Activated T-cell treated with anti-CD3 and anti-CD28 coated beads for 48 hours (primary cell): ENCODE measurements around the gene NTSR1.

Source experiments
- DNase-seq: peaks from one replicate; pipeline ENCODE4 v3.0.0-alpha.2; 2020; ENCODE audit warnings: low read depth

Gene NTSR1

DNA sequence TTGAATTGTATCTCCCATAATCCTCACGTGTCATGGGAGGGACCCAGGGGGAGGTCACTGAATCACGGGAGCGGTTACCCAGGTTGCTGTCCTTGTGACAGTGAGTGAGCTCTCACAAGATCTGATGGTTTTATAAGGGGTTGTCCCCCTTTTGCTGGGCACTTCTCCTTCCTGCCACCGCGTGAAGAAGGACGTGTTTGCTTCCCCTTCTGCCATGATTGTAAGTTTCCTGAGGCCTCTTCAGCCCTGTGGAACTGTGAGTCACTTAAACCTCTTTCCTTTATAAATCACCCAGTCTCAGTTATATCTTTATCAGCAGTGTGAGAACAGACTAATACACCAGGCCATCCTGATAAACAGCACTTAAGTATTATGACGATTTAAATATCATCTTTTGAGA is 78.7 kb downstream of the NTSR1 start:
- no peak for DNase-seq

DNA sequence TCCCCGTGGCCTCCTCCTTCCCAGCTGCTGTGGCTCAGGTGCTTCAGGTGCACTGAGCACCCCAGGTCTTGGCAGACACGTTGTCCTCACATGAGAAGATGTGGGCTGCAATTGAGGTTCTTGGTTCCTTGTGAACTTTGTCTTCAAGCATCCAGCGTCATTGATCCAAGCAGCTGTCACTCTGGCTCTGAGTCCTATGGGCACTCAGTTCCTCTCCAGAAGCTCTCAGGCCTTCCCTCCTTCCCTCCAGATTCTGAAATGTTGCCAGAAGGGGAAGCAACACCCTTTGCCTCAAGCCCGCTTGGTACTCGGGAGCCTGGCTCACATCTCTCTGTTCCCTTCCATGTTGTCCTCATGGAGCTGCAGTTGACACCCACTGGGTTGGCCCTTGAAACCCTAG is 79.2 kb downstream of the NTSR1 start:
- DNase-seq: no peak

DNA sequence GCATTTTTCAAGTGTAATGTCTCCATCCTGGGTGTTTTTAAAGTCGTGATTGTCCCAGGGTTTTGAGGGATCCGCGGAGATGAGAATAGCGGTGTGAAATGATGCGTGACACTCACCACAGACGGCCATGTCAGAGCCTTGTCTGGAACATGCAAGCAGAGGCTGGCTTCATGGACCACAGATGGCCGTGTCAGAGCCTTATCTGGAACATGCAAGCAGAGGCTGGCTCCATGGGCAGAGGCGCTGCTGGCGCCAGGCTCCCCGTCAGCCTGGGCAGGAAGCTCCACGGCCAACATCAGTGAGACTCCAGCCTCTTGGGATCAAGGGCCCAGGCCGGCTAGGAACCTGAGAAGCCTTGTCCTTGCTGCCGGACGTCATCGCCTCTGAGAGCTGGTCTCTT is 80.0 kb downstream of the NTSR1 start:
- DNase-seq: no peak

DNA sequence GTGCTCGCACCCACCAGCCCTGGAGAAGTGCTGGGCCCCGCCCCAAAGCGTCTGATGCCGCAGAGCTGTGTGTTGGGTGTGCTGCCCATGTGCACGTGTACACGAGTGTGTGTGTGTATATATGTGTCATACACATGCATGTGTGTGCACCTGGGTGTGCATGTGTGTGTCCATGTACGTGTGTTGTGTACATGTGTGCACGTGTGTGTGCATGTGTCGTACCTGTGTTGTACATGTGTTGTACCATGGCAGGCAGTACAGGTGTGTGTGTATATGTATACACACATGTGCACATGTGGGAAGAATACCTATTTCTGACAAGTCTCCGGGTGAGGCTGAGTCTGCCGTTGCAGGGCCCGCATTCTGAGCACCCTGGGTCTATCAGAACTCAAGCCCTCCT is 81.4 kb downstream of the NTSR1 start:
- no peak for DNase-seq

DNA sequence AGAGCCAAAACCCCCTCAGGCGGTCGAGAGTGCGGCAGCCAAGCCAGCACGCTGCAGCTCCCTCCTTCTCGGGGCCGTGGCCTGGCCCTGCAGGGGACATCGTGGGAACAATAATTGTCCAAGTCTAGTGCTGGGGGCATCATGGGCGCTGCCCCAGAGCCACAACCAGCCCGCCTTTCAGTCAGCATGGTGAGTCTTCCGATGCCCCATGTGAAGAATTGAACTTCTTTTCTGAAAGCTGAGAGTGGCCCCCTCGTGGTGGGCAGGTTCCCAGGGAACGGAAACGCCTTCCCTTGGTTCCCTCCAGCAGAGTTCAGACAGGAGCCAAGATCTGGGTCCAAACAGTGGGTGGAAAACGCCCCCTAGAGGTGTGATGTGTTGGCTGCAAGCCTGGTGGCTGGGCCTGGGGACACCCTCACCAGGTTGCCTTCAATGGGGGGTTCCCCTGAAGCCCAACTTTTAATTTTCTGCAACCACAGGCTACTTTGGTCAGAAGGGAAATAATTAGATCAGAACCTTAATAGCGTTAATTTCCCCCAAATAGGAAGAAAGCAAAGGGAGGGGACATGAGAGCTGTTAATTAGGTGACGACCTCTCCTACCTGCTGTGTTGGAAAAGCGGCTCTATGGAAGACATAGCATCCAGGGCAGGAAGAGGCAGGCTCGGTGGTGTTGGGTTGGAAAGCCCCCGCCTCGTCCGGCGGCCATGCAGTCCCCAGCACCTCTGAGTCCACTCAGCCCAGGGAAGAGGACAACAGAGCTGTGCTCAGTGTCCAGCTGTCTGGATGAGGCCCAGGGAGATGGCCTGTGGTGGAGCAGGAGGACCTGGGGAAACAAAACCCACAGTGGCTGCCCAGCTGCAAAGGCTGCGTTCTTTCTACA is 82.9 kb downstream of the NTSR1 start:
- peak; percentile 72 for DNase-seq

DNA sequence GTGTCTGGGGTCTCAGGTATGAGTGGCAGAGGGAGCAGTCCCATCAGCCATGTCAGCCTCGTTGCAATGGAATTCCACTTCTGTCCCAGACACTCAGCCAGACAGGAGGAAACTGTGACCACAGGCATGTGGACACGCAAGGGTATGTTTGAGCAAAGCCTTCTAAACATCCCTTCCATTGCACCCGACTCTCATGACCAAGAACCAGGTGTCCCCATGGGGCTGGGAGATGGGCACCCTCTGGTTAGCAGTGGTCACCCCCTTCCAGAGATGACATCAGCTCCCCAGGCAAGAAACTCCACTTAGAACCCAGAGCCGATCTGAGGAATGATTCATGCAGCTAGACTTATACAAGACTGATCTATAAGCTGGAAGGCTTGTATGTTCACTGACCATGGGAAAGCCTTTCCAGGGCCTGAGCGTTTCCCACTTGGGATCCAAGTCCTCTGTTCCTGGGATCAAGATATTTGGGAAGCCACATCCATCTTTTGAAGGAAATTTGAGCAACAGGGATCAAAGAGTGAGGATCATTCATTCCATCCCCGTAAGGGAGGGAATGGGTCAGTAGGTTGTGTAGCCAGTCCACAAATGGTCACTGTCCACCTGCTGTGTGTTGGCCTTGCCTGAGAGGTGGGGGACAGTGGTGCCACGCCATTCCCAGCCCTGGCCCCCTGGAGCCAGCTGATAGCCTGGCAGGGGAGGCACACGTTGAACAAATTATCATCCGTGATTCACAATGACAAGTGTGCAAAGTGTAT is 83.7 kb downstream of the NTSR1 start:
- no peak for DNase-seq

DNA sequence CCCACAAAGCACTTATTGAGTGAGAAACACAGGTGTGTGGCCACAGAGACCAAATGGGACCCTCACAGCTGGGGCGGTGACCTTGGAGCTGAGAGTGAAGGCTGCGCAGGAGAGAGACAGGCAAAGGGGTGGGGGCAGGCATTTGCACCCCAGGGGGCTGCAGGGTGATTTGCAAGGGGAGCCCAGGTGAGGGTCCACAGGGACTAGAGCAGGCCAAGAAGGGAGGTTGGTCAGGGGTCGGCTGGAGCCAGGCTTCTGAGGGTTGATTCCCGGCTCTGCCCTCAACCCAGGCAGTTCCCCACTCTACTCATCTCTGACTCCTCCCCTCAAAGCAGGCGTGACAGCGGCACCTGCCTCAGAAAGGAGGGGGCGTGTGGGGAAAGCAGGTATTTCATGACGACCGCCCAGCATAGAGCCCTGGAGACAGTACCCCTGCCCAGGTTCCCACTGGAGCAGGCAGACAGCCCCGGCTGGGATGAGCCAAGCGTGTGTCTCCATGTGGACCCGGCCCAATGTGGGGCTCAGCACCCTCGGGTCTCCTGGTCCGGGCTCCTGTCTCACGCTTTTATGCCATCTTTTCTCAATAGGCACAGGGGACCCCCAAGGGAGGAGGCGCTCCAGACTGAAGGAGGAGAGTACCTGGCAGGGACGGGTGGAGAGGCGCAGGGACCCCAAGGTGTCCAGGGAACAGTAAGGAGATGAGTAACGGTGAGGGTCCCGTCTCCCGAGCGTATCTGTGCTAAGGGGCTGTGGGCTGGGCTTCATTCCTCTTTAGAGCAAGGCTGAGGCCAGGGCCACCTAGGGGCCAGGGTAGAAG is 84.5 kb downstream of the NTSR1 start:
- no peak for DNase-seq

DNA sequence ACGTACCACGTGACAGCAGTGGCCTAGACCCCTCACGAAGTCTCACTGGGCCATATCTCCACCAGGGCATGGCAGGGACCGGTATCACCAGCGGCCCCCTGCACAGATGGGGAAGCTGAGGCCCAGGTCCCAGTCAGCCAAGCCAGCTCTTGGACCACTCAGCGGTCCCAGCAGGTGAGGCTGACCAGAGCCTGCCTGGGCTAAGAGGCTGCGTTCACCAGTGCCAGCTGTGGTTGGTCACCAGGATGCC is 85.0 kb downstream of the NTSR1 start:
- DNase-seq: no peak

DNA sequence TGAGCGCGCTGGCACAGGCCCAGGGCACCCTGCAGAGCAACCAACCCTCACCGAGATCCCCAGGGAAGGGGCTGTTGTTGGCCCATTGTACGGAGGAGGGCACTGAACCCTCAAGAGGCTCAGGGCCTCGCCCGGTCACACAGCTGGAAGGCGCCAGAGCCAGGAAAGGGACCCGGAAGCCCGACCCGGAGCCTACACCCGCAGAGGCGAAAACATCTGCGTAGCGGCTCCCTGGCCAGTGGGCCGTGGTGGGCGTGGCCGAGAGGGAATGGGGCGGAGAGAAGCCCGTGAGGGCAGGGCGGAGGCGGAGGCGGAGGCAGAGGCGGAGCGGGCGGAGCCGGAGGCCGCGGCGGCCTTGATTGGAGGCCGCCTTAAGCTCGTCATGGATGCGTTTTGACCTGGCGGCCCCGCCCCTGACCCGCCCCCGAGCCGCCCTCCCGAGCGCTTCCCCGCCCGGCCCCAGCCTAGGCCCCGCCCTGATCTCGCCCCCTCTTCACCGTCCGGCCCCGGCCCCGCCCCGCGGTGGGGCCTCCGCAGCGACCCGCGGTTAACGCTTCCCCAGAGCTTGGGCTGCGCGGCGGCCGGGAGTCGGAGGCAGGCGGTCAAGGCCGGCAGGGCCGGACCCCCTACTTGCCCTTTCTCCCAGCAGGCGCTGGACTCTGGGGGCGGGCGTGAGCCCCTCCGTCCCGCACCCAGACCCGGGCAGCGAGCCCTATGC is 85.5 kb downstream of the NTSR1 start:
- peak; percentile 93 for DNase-seq

DNA sequence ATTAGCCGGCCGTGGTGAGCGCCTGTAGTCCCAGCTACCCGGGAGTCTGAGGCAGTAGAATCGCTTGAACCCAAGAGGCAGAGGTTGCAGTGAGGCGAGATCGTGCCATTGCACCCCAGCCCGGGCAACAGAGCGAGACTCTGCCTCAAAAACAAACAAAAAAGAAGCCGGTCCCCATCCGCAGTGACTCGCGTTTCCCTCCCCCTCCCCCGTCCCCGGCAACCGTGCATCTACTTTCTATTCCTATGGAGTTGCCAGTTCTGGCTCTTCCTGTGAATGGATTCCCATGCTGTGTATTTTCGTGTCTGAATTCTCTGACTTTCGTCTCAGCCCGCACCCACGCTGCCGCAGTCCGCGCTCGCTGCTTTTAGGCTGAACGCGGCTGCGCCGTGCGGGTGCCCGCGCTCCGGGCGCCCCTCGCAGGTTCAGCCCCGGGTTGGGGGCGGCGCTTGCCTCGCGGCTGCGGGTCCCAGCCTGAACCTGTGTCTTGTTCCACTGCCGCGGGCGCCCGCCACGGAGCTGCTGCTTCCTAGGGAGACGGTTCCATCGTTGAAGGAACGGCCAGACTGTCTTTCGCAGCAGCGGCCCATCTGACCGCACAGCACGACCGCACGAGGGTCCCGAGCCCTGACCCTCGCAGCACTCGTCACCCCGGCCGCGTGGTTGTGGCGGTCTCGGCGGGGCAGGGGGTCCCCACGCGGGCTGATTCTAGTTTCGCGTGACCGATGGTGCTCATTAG is 86.6 kb downstream of the NTSR1 start:
- DNase-seq: peak; percentile 78

DNA sequence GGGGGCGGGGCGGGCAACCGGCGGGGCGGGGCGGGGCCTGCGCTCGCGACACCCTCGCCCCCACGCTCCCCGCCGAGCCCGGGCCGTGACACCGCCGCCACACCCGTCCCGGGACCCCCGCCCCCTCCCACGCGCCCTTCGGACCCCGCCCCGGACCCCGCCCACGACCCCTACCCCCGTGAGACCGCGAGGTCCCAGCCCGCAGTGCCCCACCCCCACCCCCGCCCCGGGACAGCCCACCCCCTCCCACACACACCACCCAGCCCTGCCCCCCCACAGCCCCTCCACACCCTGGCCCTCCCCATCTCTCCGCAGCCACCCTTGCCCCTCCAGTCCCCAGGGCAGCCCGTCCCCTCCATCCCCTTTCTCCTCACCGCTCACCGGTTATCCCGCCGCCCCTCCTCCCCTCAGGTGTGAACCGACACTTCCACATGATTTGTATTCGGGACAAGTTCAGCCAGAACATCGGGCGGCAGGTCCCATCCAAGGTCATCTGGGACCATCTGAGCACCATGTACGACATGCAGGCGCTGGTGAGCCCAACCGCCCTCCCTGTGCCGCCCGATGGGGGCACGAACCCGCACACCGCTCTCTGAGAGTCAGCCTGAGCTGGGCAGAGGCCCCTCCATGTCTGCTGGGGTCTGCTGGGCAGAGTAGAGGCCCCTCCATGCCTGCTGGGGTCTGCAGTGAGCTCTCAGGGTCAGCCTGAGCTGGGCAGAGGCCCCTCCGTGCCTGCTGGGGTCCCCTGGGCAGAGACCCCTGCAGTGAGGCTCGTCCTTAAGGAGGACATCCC is 88.3 kb downstream of the NTSR1 start:
- no peak for DNase-seq

DNA sequence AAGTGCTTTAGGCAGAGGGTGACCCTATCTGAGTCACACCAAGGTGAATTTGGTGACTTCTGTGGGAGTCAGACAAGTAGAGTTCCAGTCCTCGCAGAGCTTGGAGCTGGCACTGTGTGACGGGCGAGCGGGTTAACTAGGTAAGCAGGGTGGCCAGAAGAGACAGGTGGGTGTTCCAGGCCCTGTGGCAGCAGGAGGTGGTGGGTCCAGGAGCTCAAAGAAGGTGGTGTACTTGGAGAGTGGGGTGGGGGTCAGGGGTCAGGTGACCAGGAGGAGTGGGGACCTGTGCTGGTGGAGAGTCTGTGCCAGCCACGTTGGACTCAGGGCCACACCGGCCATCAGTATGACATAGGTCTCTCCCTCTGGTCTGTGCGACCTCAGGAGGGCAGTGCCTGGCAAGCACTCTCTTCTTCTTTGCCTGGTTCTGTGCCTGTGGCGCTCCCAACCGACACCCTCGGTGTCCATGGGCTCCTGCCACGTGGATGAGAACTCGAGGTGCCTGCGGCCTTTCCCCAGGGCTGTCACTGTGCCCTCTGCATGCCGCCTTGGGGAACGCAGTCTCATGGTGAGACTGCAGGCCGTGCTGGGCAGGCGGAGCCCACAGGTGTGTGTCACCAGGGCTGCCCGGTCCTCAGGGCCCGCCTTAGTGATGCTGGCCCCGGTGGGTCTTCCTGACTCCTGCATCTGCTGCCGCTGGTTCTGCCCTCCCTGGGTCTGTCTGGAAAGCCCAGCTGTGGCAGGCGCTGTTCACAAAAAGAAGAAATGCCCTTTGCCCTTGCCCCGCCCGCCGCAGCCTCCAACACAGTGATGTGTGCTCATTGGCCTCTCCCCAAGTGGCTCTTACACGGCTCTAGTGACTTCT is 89.3 kb downstream of the NTSR1 start:
- no peak for DNase-seq

DNA sequence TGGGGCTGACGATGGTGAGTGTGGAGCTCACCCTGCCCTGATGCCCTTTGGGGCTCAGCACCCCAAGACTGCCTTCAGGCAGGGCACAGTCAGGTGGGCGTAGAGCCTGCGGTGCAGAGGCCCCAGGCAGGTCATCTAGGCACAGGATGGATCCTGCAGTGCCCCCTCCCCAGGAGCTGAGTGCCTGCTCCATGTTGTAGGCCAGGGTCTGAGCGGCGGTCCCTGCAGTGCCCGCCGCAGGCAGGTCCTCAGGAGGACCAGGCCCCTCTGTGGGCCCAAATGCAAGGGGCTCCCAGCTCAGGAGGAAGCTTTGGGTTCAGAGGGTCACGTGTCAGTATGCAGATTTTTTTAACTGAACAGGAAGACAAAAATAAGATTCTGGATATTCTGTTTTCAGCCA is 90.4 kb downstream of the NTSR1 start:
- no peak for DNase-seq

DNA sequence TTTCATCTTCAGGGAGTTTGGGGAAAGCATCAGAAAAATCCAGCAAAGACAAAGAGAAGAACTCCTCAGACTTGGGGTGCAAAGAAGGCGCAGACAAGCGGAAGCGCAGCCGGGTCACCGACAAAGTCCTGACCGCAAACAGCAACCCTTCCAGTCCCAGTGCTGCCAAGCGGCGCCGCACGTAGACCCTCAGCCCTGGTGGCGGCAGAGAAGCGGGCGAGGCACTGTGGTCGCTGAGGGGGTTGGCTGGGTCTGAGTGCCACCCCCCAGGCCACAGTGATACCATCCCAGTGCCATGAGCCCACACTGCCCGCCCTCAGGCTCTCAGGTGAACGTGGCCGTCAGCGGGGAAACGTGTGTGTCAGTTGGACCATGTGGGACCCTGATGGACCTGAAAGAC is 90.8 kb downstream of the NTSR1 start:
- DNase-seq: no peak

DNA sequence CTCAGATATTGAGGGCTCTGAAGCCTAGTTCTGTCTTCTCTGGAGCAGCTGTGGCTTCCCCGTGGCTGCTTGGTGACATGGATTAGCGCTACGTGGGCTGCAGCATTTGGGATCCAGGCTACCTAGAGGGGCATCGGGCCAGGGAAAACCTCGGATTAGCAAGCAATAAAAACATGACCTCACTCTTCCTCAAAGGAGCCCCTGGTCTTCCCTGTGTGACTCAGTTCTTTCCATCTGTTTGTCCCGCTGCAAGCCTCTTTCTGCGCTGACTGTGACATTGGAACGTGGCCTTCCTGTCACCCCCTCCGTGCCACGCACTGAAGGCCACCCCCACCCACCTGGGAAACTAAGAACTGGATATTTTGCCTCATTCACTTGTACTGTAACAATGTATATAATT is 91.2 kb downstream of the NTSR1 start:
- DNase-seq: no peak

DNA sequence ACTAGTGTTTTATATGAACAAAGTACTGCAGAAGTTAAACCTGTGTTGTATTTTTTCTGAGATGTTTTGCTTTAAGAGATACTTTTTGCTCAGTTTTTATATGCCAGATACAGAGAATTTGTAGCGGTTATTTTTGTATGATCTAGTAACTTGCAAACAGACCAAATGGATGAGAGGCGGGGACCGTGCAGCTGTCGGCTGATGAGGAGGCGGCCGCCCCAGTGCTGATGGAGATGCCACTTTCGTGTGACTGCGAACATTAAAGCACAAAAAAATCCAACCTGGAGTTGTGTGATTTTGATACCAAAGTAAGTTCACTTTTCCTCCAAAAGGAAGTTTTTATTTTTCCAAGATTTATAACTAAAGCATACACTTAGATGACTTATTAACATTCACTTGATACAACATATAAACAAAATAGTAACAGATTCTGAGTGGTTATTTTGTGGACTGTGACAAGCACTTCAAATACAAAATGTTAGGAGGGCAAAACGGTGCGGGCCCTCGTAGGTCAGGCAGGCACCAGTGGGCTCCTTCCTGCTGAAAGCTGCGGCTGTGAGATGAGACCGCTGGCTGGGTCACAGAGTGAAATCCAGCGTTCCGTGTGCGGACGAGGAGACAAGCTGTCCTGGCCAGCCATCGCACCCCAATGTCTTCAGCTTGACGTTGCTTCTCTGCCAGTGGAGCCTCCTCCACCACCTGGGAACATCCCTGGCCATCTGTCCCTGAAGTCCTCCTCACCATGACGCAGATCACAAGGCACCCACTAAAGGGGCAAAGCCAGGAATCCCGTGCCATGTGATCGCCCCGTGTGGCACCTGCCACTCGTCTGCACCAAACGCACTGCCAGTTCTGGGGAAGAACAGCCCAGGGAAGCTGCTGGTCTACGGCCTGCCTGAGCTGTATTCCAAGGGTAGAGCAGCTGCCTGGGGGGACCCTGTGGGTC is 92.0 kb downstream of the NTSR1 start:
- DNase-seq: no peak

DNA sequence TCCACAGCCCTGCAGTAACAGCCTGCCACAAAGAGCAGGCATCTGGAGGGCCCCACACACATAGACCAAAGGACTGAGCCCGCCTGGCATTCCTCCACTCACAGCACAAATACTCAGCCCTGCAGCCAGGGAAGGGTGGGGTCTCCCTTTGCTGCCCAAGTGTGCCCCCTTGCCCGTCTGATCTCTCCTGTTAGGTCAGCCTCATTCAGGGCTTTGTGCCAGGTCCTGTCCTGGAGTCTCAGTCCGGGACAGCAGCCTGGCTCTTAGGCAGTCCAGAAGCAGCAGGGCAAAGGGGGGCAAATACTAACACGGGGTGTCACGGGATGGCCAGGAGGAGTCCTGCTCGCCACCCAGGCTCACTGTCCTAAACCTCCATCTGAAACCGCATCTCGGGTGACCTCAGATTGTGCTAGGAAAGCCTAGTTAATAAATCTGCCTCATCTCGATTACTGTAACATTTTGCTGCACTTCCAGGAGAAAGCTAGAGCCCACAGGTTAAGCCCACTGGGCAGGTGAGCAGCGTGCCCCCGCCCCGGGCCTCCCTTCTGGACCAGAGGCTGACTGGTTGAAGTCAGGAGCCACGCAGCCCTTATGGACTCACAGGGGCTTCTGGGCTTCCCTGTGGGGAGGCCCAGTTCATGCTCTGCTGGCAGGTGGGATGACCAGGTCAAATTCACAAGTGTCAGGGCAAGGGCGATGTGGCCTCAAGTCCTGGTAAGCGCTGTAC is 92.8 kb downstream of the NTSR1 start:
- DNase-seq: no peak
